HCT116 (cell line): Measurements from ENCODE around the gene ACOT7. TPM values are rescaled to one million over a fixed set of nuclear protein-coding genes. Genes with fewer than 3 reads are reported as not detected.

ENCODE experiments used
- ATAC-seq: fragments of 200-7000 bp; cut with Tn5 transposase; 2 replicates; pipeline ENCODE4 v1.9.1; 2020; ENCODE audit warnings: mild to moderate bottlenecking, moderate library complexity
- BruUV-seq: library from RNA; stranded (reverse); fragments of 400-500 nt; replicated peaks from 2 replicates; lab custom pipeline; 2021; lab: Mats Ljungman, UMichigan
- CTCF ChIA-PET: fragments of 300-600 bp; sonication (Branson Sonifier 250); formaldehyde crosslinking; loops from one replicate; lab custom pipeline; 2021; ENCODE audit warnings: antibody characterized with exemption; lab: Charles Lee
- POLR2A ChIA-PET: fragments of 300-600, 350-600 bp; sonication (Branson Sonifier 250); formaldehyde crosslinking; loops from one replicate; lab custom pipeline; 2021; ENCODE audit warnings: antibody characterized with exemption; lab: Charles Lee
- RAD21 ChIA-PET, 2 experiments: fragments of 300-600 bp; sonication (Branson Sonifier 250); formaldehyde crosslinking; loops; one replicate each; lab custom pipeline; 2023; ENCODE audit warnings: low total read pairs in 2 of 2; ENCODE audit not compliant: uncharacterized antibody in 2 of 2, unreplicated experiment in 2 of 2, low non-redundant PET in 1 of 2; lab: Charles Lee
- DNase-seq: peaks from one replicate; pipeline ENCODE4 v3.0.0-alpha.2; 2010; ENCODE audit warnings: low read depth, low spot score
- H2AFZ ChIP-seq: fragments of 200-600 bp; shearing (Covaris generic), sonication (generic); 2 replicates; pipeline ENCODE4 v1.6.1; 2017; ENCODE audit warnings: low read depth, mixed run types, mixed read lengths, antibody characterized with exemption, low read length; ENCODE audit not compliant: poor library complexity, severe bottlenecking
- H3K27ac ChIP-seq: 2 replicates; pipeline ENCODE4 v1.5.1; 2012; ENCODE audit warnings: low read depth, low read length
- H3K27me3 ChIP-seq: fragments of 200-600 bp; sonication (generic); 2 replicates; pipeline ENCODE4 v1.6.1; 2016; ENCODE audit warnings: mixed run types, low read length, mixed read lengths; ENCODE audit not compliant: insufficient read depth
- H3K36me3 ChIP-seq, 2 experiments: fragments of 200-500 bp in 1 of 2; fragments of 200-600 bp in 1 of 2; sonication (Bioruptor generic) in 1 of 2; sonication (generic) in 1 of 2; 2 replicates each; pipeline versions ENCODE4 v1.5.1 to v1.6.1; 2014 to 2016; ENCODE audit warnings: low read length in 2 of 2, inconsistent platforms in 1 of 2, mixed read lengths in 1 of 2, mixed run types in 1 of 2; ENCODE audit not compliant: insufficient read depth in 2 of 2, control insufficient read depth in 1 of 2
- H3K4me1 ChIP-seq, 2 experiments: fragments of 200-600 bp in 1 of 2; sonication (generic) in 1 of 2; 2 replicates each; pipeline versions ENCODE4 v1.5.1 to v1.6.1; 2012 to 2017; ENCODE audit warnings: low read length in 2 of 2, inconsistent platforms in 1 of 2, mild to moderate bottlenecking in 1 of 2, mixed read lengths in 1 of 2, mixed run types in 1 of 2, moderate library complexity in 1 of 2; ENCODE audit not compliant: insufficient read depth in 2 of 2, control insufficient read depth in 1 of 2
- H3K4me2 ChIP-seq: fragments of 200-600 bp; sonication (generic); 2 replicates; pipeline ENCODE4 v1.6.1; 2017; ENCODE audit warnings: mixed run types, low read length, mixed read lengths
- H3K4me3 ChIP-seq, 2 experiments: fragments of 200-600 bp in 1 of 2; sonication (generic) in 1 of 2; replicated peaks in 1 of 2; 2 replicates each; pipeline ENCODE4 v1.5.1; 2011 to 2016; ENCODE audit warnings: low read length in 2 of 2, control low read depth in 1 of 2, low read depth in 1 of 2, mild to moderate bottlenecking in 1 of 2, mixed read lengths in 1 of 2, mixed run types in 1 of 2
- H3K79me2 ChIP-seq: fragments of 200-600 bp; sonication (generic); 2 replicates; pipeline ENCODE4 v1.6.1; 2017; ENCODE audit warnings: mild to moderate bottlenecking, mixed run types, low read length, moderate library complexity, mixed read lengths; ENCODE audit not compliant: insufficient read depth
- H3K9ac ChIP-seq: fragments of 200-600 bp; sonication (generic); 2 replicates; pipeline ENCODE4 v1.6.1; 2016; ENCODE audit warnings: low read length, mixed read lengths
- H3K9me2 ChIP-seq: fragments of 200-600 bp; sonication (generic), shearing (Covaris generic); 2 replicates; pipeline ENCODE4 v1.6.1; 2017; ENCODE audit warnings: mixed run types, mild to moderate bottlenecking, moderate library complexity; ENCODE audit not compliant: insufficient read depth
- H3K9me3 ChIP-seq, 2 experiments: fragments of 200-500 bp in 1 of 2; fragments of 200-600 bp in 1 of 2; sonication (Bioruptor generic) in 1 of 2; sonication (generic) in 1 of 2; 2 replicates each; pipeline ENCODE4 v1.6.1; 2014 to 2017; ENCODE audit warnings: low read length in 2 of 2, mixed read lengths in 2 of 2, inconsistent platforms in 1 of 2, low read depth in 1 of 2, mild to moderate bottlenecking in 1 of 2, mixed run types in 1 of 2, moderate library complexity in 1 of 2; ENCODE audit not compliant: control insufficient read depth in 1 of 2, insufficient read depth in 1 of 2
- H4K20me1 ChIP-seq: fragments of 200-600 bp; sonication (generic), shearing (Covaris generic); 2 replicates; pipeline ENCODE4 v1.6.1; 2017; ENCODE audit warnings: mixed run types, mild to moderate bottlenecking, moderate library complexity; ENCODE audit not compliant: insufficient read depth
- EGR1 ChIP-seq: IDR thresholded peaks from 2 replicates; pipeline ENCODE4 v1.6.1; 2012; ENCODE audit warnings: low read depth
- ELF1 ChIP-seq: IDR thresholded peaks from 2 replicates; pipeline ENCODE4 v1.6.1; 2012; ENCODE audit warnings: low read depth, borderline replicate concordance
- EZH2 ChIP-seq: fragments of 200-600 bp; sonication (generic); IDR thresholded peaks from 2 replicates; pipeline ENCODE4 v1.6.1; 2017; ENCODE audit warnings: antibody characterized with exemption, mixed run types
- EZH2phosphoT487 ChIP-seq: fragments of 200-600 bp; IDR thresholded peaks from 2 replicates; pipeline ENCODE4 v1.6.1; 2018; ENCODE audit warnings: antibody characterized with exemption, borderline replicate concordance
- FOSL1 ChIP-seq: IDR thresholded peaks from 2 replicates; pipeline ENCODE4 v1.6.1; 2012; ENCODE audit warnings: low read depth
- JUND ChIP-seq: IDR thresholded peaks from 2 replicates; pipeline ENCODE4 v1.6.1; 2012
- POLR2A ChIP-seq: IDR thresholded peaks from 2 replicates; pipeline ENCODE4 v1.7.0; 2011; ENCODE audit warnings: borderline replicate concordance; ENCODE audit not compliant: insufficient read depth, insufficient read length; ENCODE audit errors: extremely low read depth
- POLR2AphosphoS5 ChIP-seq: IDR thresholded peaks from 2 replicates; pipeline ENCODE4 v1.6.1; 2011; ENCODE audit warnings: mild to moderate bottlenecking, low read depth, low read length, moderate library complexity
- RAD21 ChIP-seq: IDR thresholded peaks from 2 replicates; pipeline ENCODE4 v1.6.1; 2012; ENCODE audit warnings: low read depth, mild to moderate bottlenecking
- SIN3A ChIP-seq: IDR thresholded peaks from 2 replicates; pipeline ENCODE4 v1.6.1; 2012; ENCODE audit warnings: low read depth
- SRF ChIP-seq: IDR thresholded peaks from 2 replicates; pipeline ENCODE4 v1.6.1; 2012; ENCODE audit warnings: low read depth
- TCF7L2 ChIP-seq: IDR thresholded peaks from 2 replicates; pipeline ENCODE4 v1.7.0; 2011; ENCODE audit warnings: borderline replicate concordance, inconsistent platforms; ENCODE audit not compliant: insufficient read depth, insufficient read length; ENCODE audit errors: extremely low read depth
- YY1 ChIP-seq: IDR thresholded peaks from 2 replicates; pipeline ENCODE4 v1.6.1; 2011; ENCODE audit warnings: low read length, low read depth, moderate library complexity, mild to moderate bottlenecking; ENCODE audit not compliant: insufficient replicate concordance; ENCODE audit errors: extremely low read depth
- ZFX ChIP-seq: fragments of 450-650 bp; IDR thresholded peaks from 2 replicates; pipeline ENCODE4 v1.6.1; 2017
- ZNF274 ChIP-seq: fragments of 200-500 bp; sonication (Bioruptor generic); IDR thresholded peaks from 2 replicates; pipeline ENCODE4 v1.6.1; 2014; ENCODE audit warnings: mild to moderate bottlenecking, low read depth, low read length, inconsistent platforms
- intact Hi-C: fragments of 100-400 bp; cut with micrococcal nuclease; formaldehyde crosslinking; loops from 2 replicates; pipeline ENCODE4 v1.10.0; 2022
- total RNA-seq: library from RNA; stranded (reverse); gene quantifications from one replicate; pipeline ENCODE4 v1.2.1, GENCODE V29; 2021; ENCODE audit not compliant: unreplicated experiment
- TF ChIP-seq, protein P1 (sequence below): IDR thresholded peaks from 2 replicates; pipeline ENCODE4 v1.6.1; 2012
- TF ChIP-seq, protein P2 (sequence below): IDR thresholded peaks from 2 replicates; pipeline ENCODE4 v1.6.1; 2011; ENCODE audit warnings: mild to moderate bottlenecking, low read length, moderate library complexity; ENCODE audit not compliant: insufficient replicate concordance; ENCODE audit errors: extremely low read depth
- TF ChIP-seq, protein P3 (sequence below): IDR thresholded peaks from 2 replicates; pipeline ENCODE4 v1.6.1; 2012
- TF ChIP-seq, protein P4 (sequence below): IDR thresholded peaks from 2 replicates; pipeline ENCODE4 v1.6.1; 2012; ENCODE audit warnings: low read depth
- TF ChIP-seq, protein P5 (sequence below), 3 experiments: fragments of 200-600 bp in 1 of 3; sonication (generic) in 1 of 3; IDR thresholded peaks in 2 of 3; conservative IDR thresholded peaks in 1 of 3; 2 replicates each; pipeline ENCODE4 v1.5.1; 2012 to 2017; ENCODE audit warnings: low read depth in 2 of 3, low read length in 2 of 3, antibody characterized with exemption in 1 of 3, borderline replicate concordance in 1 of 3, control low read depth in 1 of 3, mild to moderate bottlenecking in 1 of 3, mixed read lengths in 1 of 3, mixed run types in 1 of 3, moderate library complexity in 1 of 3; ENCODE audit not compliant: insufficient read depth in 1 of 3

ACOT7 gene
- total RNA-seq, 1 experiment from 2014 or later, result 162 TPM

DNA sequence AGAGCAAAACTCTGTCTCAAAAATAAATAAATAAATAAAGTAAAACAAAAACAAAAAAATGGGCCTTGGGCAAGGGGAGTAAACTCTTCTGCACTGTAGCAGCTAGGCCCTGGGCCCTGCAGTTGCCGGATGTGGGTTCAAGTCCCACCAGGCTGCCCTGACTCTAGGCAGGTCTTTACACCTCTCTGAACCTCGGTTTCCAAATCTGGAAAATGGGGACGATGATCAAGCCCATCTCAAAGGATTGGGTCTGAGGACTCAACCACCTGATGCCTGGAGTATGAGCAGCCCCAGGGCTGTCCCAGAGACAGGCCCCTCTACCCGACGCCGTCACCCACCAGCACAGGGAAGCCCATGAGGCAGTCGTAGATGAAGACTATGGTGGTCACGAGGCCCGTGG lies 140.2 kb downstream of the ACOT7 start:
- ChIA-PET RAD21 (no interaction called here), POLR2A (no interaction called here), CTCF (no interaction called here)
- Histone ChIP-seq H3K4me1 (peaks cover 8 to 14% of the 10 kb centered on the region in 2 experiments; a peak in 3 of 4 replicates), H3K27me3 (no peaks in the 10 kb centered on the region), H3K27ac (no peak overlapping the region), H3K9me2 (no peaks in the 10 kb centered on the region), H3K79me2 (no peaks in the 10 kb centered on the region), H3K9ac (no peak overlapping the region), H3K9me3 (no peaks in the 10 kb centered on the region), H4K20me1 (no peaks in the 10 kb centered on the region), H3K4me2 (no peak overlapping the region), H2AFZ (no peak overlapping the region), H3K4me3 (no peak overlapping the region), H3K36me3 (no peaks in the 10 kb centered on the region)
- intact Hi-C loops, result no loop called here
- BruUV-seq, result no TSS peak
- DNase-seq, result no peak
- no peak for ATAC-seq
- TF ChIP-seq RAD21, result no peak
- TF ChIP-seq ZFX, result no peak
- TF ChIP-seq, protein P1, sequence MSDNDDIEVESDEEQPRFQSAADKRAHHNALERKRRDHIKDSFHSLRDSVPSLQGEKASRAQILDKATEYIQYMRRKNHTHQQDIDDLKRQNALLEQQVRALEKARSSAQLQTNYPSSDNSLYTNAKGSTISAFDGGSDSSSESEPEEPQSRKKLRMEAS, result no peak
- no peak for TF ChIP-seq TCF7L2
- TF ChIP-seq POLR2A, result no peak
- TF ChIP-seq, protein P2, sequence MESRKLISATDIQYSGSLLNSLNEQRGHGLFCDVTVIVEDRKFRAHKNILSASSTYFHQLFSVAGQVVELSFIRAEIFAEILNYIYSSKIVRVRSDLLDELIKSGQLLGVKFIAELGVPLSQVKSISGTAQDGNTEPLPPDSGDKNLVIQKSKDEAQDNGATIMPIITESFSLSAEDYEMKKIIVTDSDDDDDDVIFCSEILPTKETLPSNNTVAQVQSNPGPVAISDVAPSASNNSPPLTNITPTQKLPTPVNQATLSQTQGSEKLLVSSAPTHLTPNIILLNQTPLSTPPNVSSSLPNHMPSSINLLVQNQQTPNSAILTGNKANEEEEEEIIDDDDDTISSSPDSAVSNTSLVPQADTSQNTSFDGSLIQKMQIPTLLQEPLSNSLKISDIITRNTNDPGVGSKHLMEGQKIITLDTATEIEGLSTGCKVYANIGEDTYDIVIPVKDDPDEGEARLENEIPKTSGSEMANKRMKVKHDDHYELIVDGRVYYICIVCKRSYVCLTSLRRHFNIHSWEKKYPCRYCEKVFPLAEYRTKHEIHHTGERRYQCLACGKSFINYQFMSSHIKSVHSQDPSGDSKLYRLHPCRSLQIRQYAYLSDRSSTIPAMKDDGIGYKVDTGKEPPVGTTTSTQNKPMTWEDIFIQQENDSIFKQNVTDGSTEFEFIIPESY, result no peak
- TF ChIP-seq, protein P3, sequence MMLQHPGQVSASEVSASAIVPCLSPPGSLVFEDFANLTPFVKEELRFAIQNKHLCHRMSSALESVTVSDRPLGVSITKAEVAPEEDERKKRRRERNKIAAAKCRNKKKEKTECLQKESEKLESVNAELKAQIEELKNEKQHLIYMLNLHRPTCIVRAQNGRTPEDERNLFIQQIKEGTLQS, result no peak
- no peak for TF ChIP-seq SRF
- TF ChIP-seq ELF1, result no peak
- no peak for TF ChIP-seq EGR1
- TF ChIP-seq SIN3A, result no peak
- TF ChIP-seq POLR2AphosphoS5, result no peak
- no peak for TF ChIP-seq JUND
- no peak for TF ChIP-seq EZH2
- TF ChIP-seq, protein P4, sequence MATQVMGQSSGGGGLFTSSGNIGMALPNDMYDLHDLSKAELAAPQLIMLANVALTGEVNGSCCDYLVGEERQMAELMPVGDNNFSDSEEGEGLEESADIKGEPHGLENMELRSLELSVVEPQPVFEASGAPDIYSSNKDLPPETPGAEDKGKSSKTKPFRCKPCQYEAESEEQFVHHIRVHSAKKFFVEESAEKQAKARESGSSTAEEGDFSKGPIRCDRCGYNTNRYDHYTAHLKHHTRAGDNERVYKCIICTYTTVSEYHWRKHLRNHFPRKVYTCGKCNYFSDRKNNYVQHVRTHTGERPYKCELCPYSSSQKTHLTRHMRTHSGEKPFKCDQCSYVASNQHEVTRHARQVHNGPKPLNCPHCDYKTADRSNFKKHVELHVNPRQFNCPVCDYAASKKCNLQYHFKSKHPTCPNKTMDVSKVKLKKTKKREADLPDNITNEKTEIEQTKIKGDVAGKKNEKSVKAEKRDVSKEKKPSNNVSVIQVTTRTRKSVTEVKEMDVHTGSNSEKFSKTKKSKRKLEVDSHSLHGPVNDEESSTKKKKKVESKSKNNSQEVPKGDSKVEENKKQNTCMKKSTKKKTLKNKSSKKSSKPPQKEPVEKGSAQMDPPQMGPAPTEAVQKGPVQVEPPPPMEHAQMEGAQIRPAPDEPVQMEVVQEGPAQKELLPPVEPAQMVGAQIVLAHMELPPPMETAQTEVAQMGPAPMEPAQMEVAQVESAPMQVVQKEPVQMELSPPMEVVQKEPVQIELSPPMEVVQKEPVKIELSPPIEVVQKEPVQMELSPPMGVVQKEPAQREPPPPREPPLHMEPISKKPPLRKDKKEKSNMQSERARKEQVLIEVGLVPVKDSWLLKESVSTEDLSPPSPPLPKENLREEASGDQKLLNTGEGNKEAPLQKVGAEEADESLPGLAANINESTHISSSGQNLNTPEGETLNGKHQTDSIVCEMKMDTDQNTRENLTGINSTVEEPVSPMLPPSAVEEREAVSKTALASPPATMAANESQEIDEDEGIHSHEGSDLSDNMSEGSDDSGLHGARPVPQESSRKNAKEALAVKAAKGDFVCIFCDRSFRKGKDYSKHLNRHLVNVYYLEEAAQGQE, result no peak
- TF ChIP-seq ZNF274, result no peak
- no peak for TF ChIP-seq EZH2phosphoT487
- TF ChIP-seq FOSL1, result no peak
- TF ChIP-seq, protein P5, sequence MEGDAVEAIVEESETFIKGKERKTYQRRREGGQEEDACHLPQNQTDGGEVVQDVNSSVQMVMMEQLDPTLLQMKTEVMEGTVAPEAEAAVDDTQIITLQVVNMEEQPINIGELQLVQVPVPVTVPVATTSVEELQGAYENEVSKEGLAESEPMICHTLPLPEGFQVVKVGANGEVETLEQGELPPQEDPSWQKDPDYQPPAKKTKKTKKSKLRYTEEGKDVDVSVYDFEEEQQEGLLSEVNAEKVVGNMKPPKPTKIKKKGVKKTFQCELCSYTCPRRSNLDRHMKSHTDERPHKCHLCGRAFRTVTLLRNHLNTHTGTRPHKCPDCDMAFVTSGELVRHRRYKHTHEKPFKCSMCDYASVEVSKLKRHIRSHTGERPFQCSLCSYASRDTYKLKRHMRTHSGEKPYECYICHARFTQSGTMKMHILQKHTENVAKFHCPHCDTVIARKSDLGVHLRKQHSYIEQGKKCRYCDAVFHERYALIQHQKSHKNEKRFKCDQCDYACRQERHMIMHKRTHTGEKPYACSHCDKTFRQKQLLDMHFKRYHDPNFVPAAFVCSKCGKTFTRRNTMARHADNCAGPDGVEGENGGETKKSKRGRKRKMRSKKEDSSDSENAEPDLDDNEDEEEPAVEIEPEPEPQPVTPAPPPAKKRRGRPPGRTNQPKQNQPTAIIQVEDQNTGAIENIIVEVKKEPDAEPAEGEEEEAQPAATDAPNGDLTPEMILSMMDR (IDR thresholded peaks at IDR 0.05 in 2 of 3, conservative IDR thresholded peaks at IDR 0.05 in 1 of 3; ENCODE audit: borderline replicate concordance in 1 of 3, insufficient read depth in 1 of 3, low read depth in 2 of 3, low read length in 2 of 3), result no peak
- no peak for TF ChIP-seq YY1
